H9 (cell line): ENCODE data around the gene ACKR1. TPM values are rescaled to one million over a fixed set of nuclear protein-coding genes. Genes with fewer than 3 reads are reported as not detected.

Source experiments
- DNase-seq: peaks from one replicate; pipeline ENCODE4 v3.0.0-alpha.2; 2017
- H2AFZ ChIP-seq: one replicate; pipeline ENCODE4 v1.6.1; 2013; ENCODE audit warnings: mild to moderate bottlenecking, low read length, control low read depth, moderate library complexity
- H2AK5ac ChIP-seq: 2 replicates; pipeline ENCODE4 v1.6.1; 2013; ENCODE audit warnings: low read length, control low read depth, mixed read lengths; ENCODE audit not compliant: insufficient read length
- H2BK120ac ChIP-seq: one replicate; pipeline ENCODE4 v1.6.1; 2013; ENCODE audit warnings: low read depth, mild to moderate bottlenecking, low read length, control low read depth, inconsistent platforms; ENCODE audit not compliant: poor library complexity, severe bottlenecking
- H2BK12ac ChIP-seq: 2 replicates; pipeline ENCODE4 v1.6.1; 2013; ENCODE audit warnings: low read length, control low read depth, mixed read lengths, low read depth; ENCODE audit not compliant: insufficient read length
- H2BK15ac ChIP-seq: 2 replicates; pipeline ENCODE4 v1.6.1; 2013; ENCODE audit warnings: low read depth, low read length, control low read depth
- H2BK20ac ChIP-seq: one replicate; pipeline ENCODE4 v1.6.1; 2013; ENCODE audit warnings: low read depth, mild to moderate bottlenecking, low read length, control low read depth, inconsistent platforms; ENCODE audit not compliant: poor library complexity, severe bottlenecking
- H2BK5ac ChIP-seq: 2 replicates; pipeline ENCODE4 v1.6.1; 2013; ENCODE audit warnings: low read length, control low read depth, mixed read lengths; ENCODE audit not compliant: insufficient read length
- H3K14ac ChIP-seq: 2 replicates; pipeline ENCODE4 v1.6.1; 2013; ENCODE audit warnings: low read length, control low read depth; ENCODE audit not compliant: insufficient read depth
- H3K18ac ChIP-seq: 2 replicates; pipeline ENCODE4 v1.6.1; 2013; ENCODE audit warnings: low read depth, mild to moderate bottlenecking, mixed read lengths, low read length, control low read depth; ENCODE audit not compliant: insufficient read length
- H3K23ac ChIP-seq: 2 replicates; pipeline ENCODE4 v1.6.1; 2013; ENCODE audit warnings: low read length, control low read depth, mixed read lengths, low read depth; ENCODE audit not compliant: insufficient read length
- H3K23me2 ChIP-seq: 2 replicates; pipeline ENCODE4 v1.6.1; 2013; ENCODE audit warnings: low read depth, mild to moderate bottlenecking, mixed read lengths, low read length, control low read depth; ENCODE audit not compliant: insufficient read length, poor library complexity, severe bottlenecking
- H3K27ac ChIP-seq: 2 replicates; pipeline ENCODE4 v1.5.1; 2013; ENCODE audit warnings: low read length, control low read depth, mixed read lengths, low read depth; ENCODE audit not compliant: insufficient read length
- H3K27me3 ChIP-seq: 2 replicates; pipeline ENCODE4 v1.6.1; 2013; ENCODE audit warnings: low read length, control low read depth, inconsistent platforms; ENCODE audit not compliant: insufficient read depth
- H3K4ac ChIP-seq: 2 replicates; pipeline ENCODE4 v1.6.1; 2013; ENCODE audit warnings: low read depth, mild to moderate bottlenecking, control low read depth, inconsistent platforms, low read length, moderate library complexity
- H3K4me1 ChIP-seq: 2 replicates; pipeline ENCODE4 v1.6.1; 2013; ENCODE audit warnings: low read length, control low read depth, inconsistent platforms; ENCODE audit not compliant: insufficient read depth
- H3K4me2 ChIP-seq: 2 replicates; pipeline ENCODE4 v1.6.1; 2013; ENCODE audit warnings: low read length, control low read depth, mixed read lengths; ENCODE audit not compliant: insufficient read length, insufficient read depth
- H3K56ac ChIP-seq: 2 replicates; pipeline ENCODE4 v1.6.1; 2013; ENCODE audit warnings: low read depth, mild to moderate bottlenecking, mixed read lengths, low read length, control low read depth; ENCODE audit not compliant: insufficient read length
- H3K79me1 ChIP-seq: 2 replicates; pipeline ENCODE4 v1.6.1; 2013; ENCODE audit warnings: low read depth, mild to moderate bottlenecking, moderate library complexity, low read length, control low read depth, inconsistent platforms; ENCODE audit not compliant: insufficient read depth, poor library complexity, severe bottlenecking
- H3K79me2 ChIP-seq: 2 replicates; pipeline ENCODE4 v1.6.1; 2013; ENCODE audit warnings: low read length, control low read depth, inconsistent platforms; ENCODE audit not compliant: insufficient read depth
- H3K9ac ChIP-seq: 2 replicates; pipeline ENCODE4 v1.6.1; 2013; ENCODE audit warnings: low read length, control low read depth, mixed read lengths; ENCODE audit not compliant: insufficient read length; ENCODE audit errors: extremely low read depth
- H3K9me3 ChIP-seq: one replicate; pipeline ENCODE4 v1.6.1; 2013; ENCODE audit warnings: low read depth, low read length, inconsistent platforms; ENCODE audit not compliant: control insufficient read depth
- H3T11ph ChIP-seq: one replicate; pipeline ENCODE4 v1.6.1; 2013; ENCODE audit warnings: mild to moderate bottlenecking, low read length, control low read depth, inconsistent platforms
- H4K20me1 ChIP-seq: one replicate; pipeline ENCODE4 v1.6.1; 2013; ENCODE audit not compliant: control insufficient read depth, insufficient read length, insufficient read depth
- H4K5ac ChIP-seq: 2 replicates; pipeline ENCODE4 v1.6.1; 2013; ENCODE audit warnings: low read depth, mild to moderate bottlenecking, mixed read lengths, low read length, control low read depth; ENCODE audit not compliant: insufficient read length
- H4K8ac ChIP-seq: replicated peaks from 2 replicates; pipeline ENCODE4 v1.6.1; 2013; ENCODE audit warnings: low read length, control low read depth, mixed read lengths, low read depth; ENCODE audit not compliant: insufficient read length
- H4K91ac ChIP-seq: 2 replicates; pipeline ENCODE4 v1.6.1; 2013; ENCODE audit warnings: low read depth, mild to moderate bottlenecking, moderate library complexity, mixed read lengths, low read length, control low read depth; ENCODE audit not compliant: insufficient read length
- H3K27ac Mint-ChIP-seq, 3 experiments: 2 replicates in 2 of 3; 3 replicates in 1 of 3; pipeline ENCODE4 v1.8.0; 2020 to 2021; ENCODE audit warnings: mixed read lengths in 3 of 3, mild to moderate bottlenecking in 1 of 3, moderate library complexity in 1 of 3
- H3K27me3 Mint-ChIP-seq: 2 replicates; pipeline ENCODE4 v1.8.0; 2021; ENCODE audit warnings: low read depth, mild to moderate bottlenecking, moderate library complexity, mixed read lengths
- H3K36me3 Mint-ChIP-seq, 3 experiments: 2 replicates in 2 of 3; 3 replicates in 1 of 3; pipeline ENCODE4 v1.8.0; 2020 to 2021; ENCODE audit warnings: low read depth in 3 of 3, mixed read lengths in 3 of 3; ENCODE audit not compliant: insufficient read depth in 1 of 3
- H3K4me1 Mint-ChIP-seq, 2 experiments: 2 replicates each; pipeline ENCODE4 v1.8.0; 2020; ENCODE audit warnings: mixed read lengths in 2 of 2
- H3K4me3 Mint-ChIP-seq, 2 experiments: 2 replicates in 1 of 2; 3 replicates in 1 of 2; pipeline ENCODE4 v1.8.0; 2020 to 2021; ENCODE audit warnings: mild to moderate bottlenecking in 2 of 2, mixed read lengths in 2 of 2, moderate library complexity in 1 of 2
- H3K9me3 Mint-ChIP-seq, 2 experiments: 2 replicates in 1 of 2; 3 replicates in 1 of 2; pipeline ENCODE4 v1.8.0; 2020; ENCODE audit warnings: mild to moderate bottlenecking in 2 of 2, mixed read lengths in 2 of 2, moderate library complexity in 1 of 2
- WGBS: extraction: QIAGEN DNeasy Blood & Tissue Kit; methylation state at CpG from one replicate; pipeline ENCODE4 v1.1.7; 2013; ENCODE audit warnings: missing lambda C conversion rate, low lambda C conversion rate, mixed read lengths; ENCODE audit not compliant: insufficient read length; ENCODE audit errors: extremely low coverage; 5-methylcytosine and 5-hydroxymethylcytosine counted together
- total RNA-seq: library from RNA; stranded (reverse); gene quantifications from 2 replicates; pipeline ENCODE4 v1.2.1, GENCODE V29; 2021
- TF ChIP-seq, protein P1 (sequence below): fragments of 200-600 bp; sonication (generic); conservative IDR thresholded peaks from 3 replicates; pipeline ENCODE4 v1.8.0; 2021; ENCODE audit warnings: antibody characterized with exemption, mild to moderate bottlenecking

Gene ACKR1
- total RNA-seq, 1 experiment from 2014 or later, result 0.26 TPM

DNA sequence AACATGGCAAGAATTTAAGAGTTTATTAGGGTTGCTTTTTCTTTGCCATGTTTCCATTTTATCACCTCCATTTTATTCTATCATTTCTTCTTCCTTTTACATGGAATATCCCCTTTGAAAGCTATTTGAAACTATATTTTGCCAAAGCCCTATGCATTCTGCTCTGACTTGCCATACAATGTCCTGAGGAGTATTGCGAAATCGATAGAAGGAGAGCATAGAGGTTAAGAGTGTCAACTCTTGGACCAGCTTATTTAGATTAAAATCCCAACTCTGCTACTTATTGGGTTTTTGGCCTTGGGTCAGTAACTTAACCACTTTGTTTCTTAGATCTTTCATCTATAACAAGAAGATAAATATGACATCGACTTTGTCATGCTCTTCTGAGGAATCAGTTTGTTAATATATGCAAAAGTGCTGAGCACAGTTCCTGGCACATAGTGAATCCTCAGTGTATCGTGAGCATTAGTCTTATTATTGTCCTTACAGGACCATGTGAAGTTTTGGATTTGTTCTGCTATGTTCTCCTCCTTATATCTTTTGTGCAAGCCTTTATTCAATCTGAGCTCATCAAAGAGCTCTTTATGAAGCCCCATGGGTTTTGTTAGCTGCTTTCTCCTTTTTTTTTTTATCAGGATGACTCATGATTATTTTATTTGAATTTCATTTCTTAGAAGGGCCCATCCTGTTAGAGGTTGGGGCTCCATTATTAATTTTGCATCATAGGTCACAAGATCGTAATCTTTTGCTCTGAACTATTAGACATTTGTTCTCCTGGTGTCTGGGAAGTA, 17.6 kb downstream of the ACKR1 start:
- Histone ChIP-seq H4K5ac (no peak overlapping the region), H3K27me3 (no peaks in the 10 kb centered on the region), H2AFZ (no peak overlapping the region), H2AK5ac (no peak overlapping the region), H3K9me3 (no peaks in the 10 kb centered on the region), H2BK20ac (no peak overlapping the region), H4K20me1 (no peaks in the 10 kb centered on the region), H3T11ph (no peak overlapping the region), H2BK15ac (no peak overlapping the region), H3K79me2 (no peaks in the 10 kb centered on the region), H2BK12ac (no peak overlapping the region), H3K9ac (no peak overlapping the region), H3K4me2 (no peak overlapping the region), H3K14ac (no peak overlapping the region), H3K18ac (no peak overlapping the region), H3K4me1 (peaks cover 6% of the 10 kb centered on the region; the same call in 1 of the 2 replicates), H3K56ac (no peak overlapping the region), H3K4ac (no peak overlapping the region), H4K91ac (no peak overlapping the region), H2BK120ac (no peak overlapping the region), H3K23ac (no peak overlapping the region), H4K8ac (no peak overlapping the region), H2BK5ac (no peak overlapping the region), H3K23me2 (no peaks in the 10 kb centered on the region), H3K79me1 (no peaks in the 10 kb centered on the region), H3K27ac (no peak overlapping the region)
- Mint-ChIP-seq H3K36me3 (no peaks in the 10 kb centered on the region), H3K27me3 (peaks cover 6% of the 10 kb centered on the region), H3K4me3 (no peak overlapping the region), H3K4me1 (peaks cover 25 to 32% of the 10 kb centered on the region in 2 experiments), H3K27ac (no peak overlapping the region), H3K9me3 (no peaks in the 10 kb centered on the region)
- no CpG with 5 or more reads among the region's 5 CpGs for WGBS
- TF ChIP-seq, protein P1, sequence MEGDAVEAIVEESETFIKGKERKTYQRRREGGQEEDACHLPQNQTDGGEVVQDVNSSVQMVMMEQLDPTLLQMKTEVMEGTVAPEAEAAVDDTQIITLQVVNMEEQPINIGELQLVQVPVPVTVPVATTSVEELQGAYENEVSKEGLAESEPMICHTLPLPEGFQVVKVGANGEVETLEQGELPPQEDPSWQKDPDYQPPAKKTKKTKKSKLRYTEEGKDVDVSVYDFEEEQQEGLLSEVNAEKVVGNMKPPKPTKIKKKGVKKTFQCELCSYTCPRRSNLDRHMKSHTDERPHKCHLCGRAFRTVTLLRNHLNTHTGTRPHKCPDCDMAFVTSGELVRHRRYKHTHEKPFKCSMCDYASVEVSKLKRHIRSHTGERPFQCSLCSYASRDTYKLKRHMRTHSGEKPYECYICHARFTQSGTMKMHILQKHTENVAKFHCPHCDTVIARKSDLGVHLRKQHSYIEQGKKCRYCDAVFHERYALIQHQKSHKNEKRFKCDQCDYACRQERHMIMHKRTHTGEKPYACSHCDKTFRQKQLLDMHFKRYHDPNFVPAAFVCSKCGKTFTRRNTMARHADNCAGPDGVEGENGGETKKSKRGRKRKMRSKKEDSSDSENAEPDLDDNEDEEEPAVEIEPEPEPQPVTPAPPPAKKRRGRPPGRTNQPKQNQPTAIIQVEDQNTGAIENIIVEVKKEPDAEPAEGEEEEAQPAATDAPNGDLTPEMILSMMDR, result no peak
- DNase-seq, result no peak
